MCF 10A (cell line): ENCODE results near the gene EMILIN2. TPM values are rescaled to one million over a fixed set of nuclear protein-coding genes. Genes with fewer than 3 reads are reported as not detected.

Source experiments
- BruUV-seq: library from RNA; stranded (reverse); fragments of 400-500 nt; replicated peaks from 2 replicates; lab custom pipeline; 2021; lab: Mats Ljungman, UMichigan
- CTCF ChIA-PET: fragments of 300-600 bp; sonication (Branson Sonifier 250); formaldehyde crosslinking; extraction: SDS; loops from one replicate; lab custom pipeline; 2021; ENCODE audit warnings: antibody characterized with exemption, inconsistent platforms; lab: Yijun Ruan, JAX
- POLR2A ChIA-PET: fragments of 300-600, 350-650 bp; sonication (Branson Sonifier 250); formaldehyde crosslinking; extraction: SDS; loops from one replicate; lab custom pipeline; 2020; ENCODE audit warnings: antibody characterized with exemption, inconsistent platforms; lab: Yijun Ruan, JAX
- DNase-seq: peaks from one replicate; pipeline ENCODE4 v3.0.0-alpha.2; 2018; ENCODE audit not compliant: unreplicated experiment
- H3K27ac Mint-ChIP-seq: one replicate; pipeline ENCODE4 v1.8.0; 2022; ENCODE audit warnings: mild to moderate bottlenecking, low read depth, mixed read lengths; ENCODE audit not compliant: unreplicated experiment
- H3K27me3 Mint-ChIP-seq: one replicate; pipeline ENCODE4 v1.8.0; 2022; ENCODE audit warnings: mixed read lengths; ENCODE audit not compliant: insufficient read depth, unreplicated experiment
- H3K36me3 Mint-ChIP-seq: one replicate; pipeline ENCODE4 v1.8.0; 2022; ENCODE audit warnings: mild to moderate bottlenecking, moderate library complexity, mixed read lengths; ENCODE audit not compliant: insufficient read depth, unreplicated experiment
- H3K4me1 Mint-ChIP-seq: one replicate; pipeline ENCODE4 v1.8.0; 2022; ENCODE audit warnings: mixed read lengths; ENCODE audit not compliant: insufficient read depth, unreplicated experiment
- H3K4me3 Mint-ChIP-seq: one replicate; pipeline ENCODE4 v1.8.0; 2022; ENCODE audit warnings: mild to moderate bottlenecking, moderate library complexity, mixed read lengths; ENCODE audit not compliant: unreplicated experiment
- H3K9me3 Mint-ChIP-seq: one replicate; pipeline ENCODE4 v1.8.0; 2022; ENCODE audit warnings: mixed read lengths; ENCODE audit not compliant: unreplicated experiment
- CTCF ChIP-seq: fragments of 200-600 bp; IDR thresholded peaks from one replicate; pipeline ENCODE4 v1.8.0; 2022; ENCODE audit warnings: antibody characterized with exemption, mild to moderate bottlenecking; ENCODE audit not compliant: unreplicated experiment
- intact Hi-C: fragments of 100-400 bp; cut with micrococcal nuclease; formaldehyde crosslinking; loops from 2 replicates; pipeline ENCODE4 v1.14.1; 2022
- total RNA-seq: library from RNA; stranded (reverse); gene quantifications from 2 replicates; pipeline ENCODE4 v1.2.3, GENCODE V29; 2022

The EMILIN2 gene
- total RNA-seq, 1 experiment from 2014 or later = not detected

DNA sequence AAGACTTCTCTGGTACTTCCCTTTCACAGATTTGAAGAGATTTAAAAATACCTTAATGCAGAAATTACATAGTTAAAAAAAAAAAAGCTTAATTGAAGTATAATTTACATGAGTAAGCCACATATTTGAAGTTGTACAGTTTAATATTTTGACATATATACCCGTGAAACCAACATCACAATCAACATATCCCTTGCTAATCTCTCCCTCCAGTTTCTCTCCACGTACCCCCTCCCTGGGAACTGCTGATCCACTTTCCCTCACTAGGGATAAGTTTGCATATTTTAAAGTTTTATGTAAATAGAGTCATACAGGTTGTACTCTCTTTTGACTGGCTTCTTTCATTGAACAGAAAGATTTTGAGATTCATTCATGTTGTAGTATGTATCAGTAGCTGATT is 22.4 kb downstream of the EMILIN2 start:
- intact Hi-C loops = no loop called here
- no peak for TF ChIP-seq CTCF
- CTCF ChIA-PET = no interaction called here
- no peaks in the 10 kb centered on the region for H3K4me1 Mint-ChIP-seq
- no peak for DNase-seq
- peaks cover 17% of the 10 kb centered on the region for H3K27me3 Mint-ChIP-seq
- no TSS peak for BruUV-seq
- H3K36me3 Mint-ChIP-seq = no peaks in the 10 kb centered on the region
- no peak overlapping the region for H3K27ac Mint-ChIP-seq
- POLR2A ChIA-PET = no interaction called here
- H3K9me3 Mint-ChIP-seq = no peaks in the 10 kb centered on the region
- H3K4me3 Mint-ChIP-seq = no peak overlapping the region

DNA sequence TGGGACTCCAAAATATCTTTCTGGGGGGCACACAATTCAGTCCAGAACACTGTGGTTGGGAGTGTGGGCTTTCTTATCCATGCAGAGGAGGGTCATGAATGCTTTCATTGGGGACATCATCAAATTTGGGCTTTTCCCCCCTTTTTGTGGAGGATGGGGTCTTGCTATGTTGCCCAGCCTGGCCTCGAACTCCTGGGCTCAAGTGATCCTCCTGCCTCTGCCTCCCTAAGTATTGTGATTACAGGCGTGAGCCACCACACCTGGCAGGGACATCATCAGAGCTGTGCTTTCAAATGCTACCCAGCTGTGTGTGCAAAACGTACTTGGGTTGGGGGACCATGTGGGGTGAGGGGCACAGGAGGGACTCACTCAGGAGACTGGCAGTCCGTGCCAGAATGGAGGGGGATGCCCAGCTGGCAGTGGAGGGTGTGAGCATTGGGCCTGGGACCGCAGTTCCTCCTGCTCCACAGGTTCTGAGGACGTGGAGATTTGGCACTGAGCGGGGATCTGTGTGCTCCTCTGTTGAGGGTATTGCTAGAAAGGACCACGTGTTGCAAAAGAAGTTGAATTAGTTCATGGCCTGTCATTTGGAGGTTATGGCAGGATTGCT is 24.4 kb downstream of the EMILIN2 start:
- intact Hi-C loops = no loop called here
- no TSS peak for BruUV-seq
- Mint-ChIP-seq H3K4me3 (no peak overlapping the region), H3K9me3 (no peaks in the 10 kb centered on the region), H3K27ac (no peak overlapping the region), H3K27me3 (peaks cover 17% of the 10 kb centered on the region), H3K36me3 (no peaks in the 10 kb centered on the region), H3K4me1 (no peaks in the 10 kb centered on the region)
- CTCF ChIA-PET = interaction anchor here (0.6 kb wide), 1 partner anchor 206 kb away, joined by 3 read pairs; no protein-coding TSS in a partner anchor
- TF ChIP-seq CTCF = no peak
- POLR2A ChIA-PET = no interaction called here
- DNase-seq = no peak

GRCh38 chr18:2872095-2872494 is 25.3 kb downstream of the EMILIN2 start:
- Mint-ChIP-seq H3K4me1 (no peaks in the 10 kb centered on the region), H3K4me3 (no peak overlapping the region), H3K36me3 (no peaks in the 10 kb centered on the region), H3K27me3 (peaks cover 17% of the 10 kb centered on the region), H3K9me3 (no peaks in the 10 kb centered on the region), H3K27ac (no peak overlapping the region)
- TF ChIP-seq CTCF = no peak
- CTCF ChIA-PET = interaction anchor here (0.7 kb wide), 1 partner anchor 14 kb away, joined by 3 read pairs; no protein-coding TSS in a partner anchor
- POLR2A ChIA-PET = no interaction called here
- no TSS peak for BruUV-seq
- no peak for DNase-seq
- intact Hi-C loops = no loop called here

- intact Hi-C loops = no loop called here
- no TSS peak for BruUV-seq
- no peak for DNase-seq
- TF ChIP-seq CTCF = no peak
- Mint-ChIP-seq H3K36me3 (no peaks in the 10 kb centered on the region), H3K9me3 (no peaks in the 10 kb centered on the region), H3K27ac (no peak overlapping the region), H3K4me3 (no peak overlapping the region), H3K4me1 (no peaks in the 10 kb centered on the region), H3K27me3 (peaks cover 22% of the 10 kb centered on the region)
- POLR2A ChIA-PET = no interaction called here
- CTCF ChIA-PET = no interaction called here
Measured at GRCh38 chr18:2874765-2875164, 28.0 kb downstream of the EMILIN2 start.
